Putamen (tissue), 1 donor: Measurements from ENCODE around the gene KRT33A.

Experiments used
- DNase-seq: peaks from one replicate; pipeline ENCODE4 v3.0.0-alpha.2; 2016; ENCODE audit warnings: low spot score

KRT33A gene

DNA sequence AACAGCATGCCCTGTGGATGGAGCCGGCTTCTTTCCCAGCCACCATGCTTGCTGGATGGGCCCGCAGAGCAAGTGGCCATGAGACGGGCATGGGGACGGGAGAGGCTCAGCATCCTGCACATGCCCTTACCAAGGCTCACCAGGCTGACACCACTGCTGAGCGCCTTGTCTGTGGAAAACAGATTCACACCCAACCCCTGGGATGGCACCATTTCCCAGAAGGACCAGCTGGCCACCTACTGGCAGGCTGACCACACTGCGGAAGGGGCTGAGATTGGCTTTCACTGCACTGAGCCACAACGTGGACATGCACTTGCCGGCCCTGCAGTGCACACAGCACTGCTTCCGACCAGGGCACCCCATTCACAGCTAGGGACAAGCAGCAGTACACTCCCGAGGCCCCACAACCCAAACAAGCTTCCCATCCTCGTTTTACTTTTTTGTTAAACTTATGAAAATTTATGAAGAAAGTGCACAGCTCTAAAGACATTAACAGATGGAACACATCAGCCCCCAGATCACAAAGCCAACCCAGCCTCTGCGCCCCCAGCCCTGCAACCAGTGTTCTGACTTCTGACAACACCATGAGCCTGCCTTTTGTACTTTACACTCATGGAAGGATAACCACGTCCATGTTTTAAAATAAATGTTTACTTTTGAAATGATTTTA lies 21.2 kb downstream of the KRT33A start:
- no peak for DNase-seq

DNA sequence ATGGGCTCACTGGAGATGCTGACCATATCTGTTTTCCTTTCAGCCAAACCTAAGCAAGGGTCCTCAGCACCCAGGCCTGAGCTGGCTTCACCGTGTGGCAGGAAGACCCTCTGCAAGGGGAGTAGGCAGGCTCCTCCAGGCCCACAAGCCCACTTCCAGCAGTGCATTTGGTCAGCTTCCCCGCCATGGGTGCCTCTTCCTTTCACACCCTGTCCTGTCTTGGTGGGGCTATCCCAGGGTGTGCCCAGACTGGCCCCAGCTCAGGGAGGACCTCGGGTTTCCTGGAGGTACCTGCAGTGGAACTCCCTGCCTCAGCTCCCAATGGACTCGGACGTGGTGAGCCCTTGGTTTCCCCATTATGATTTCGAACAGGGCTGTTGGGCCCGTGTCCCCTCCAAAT lies 22.4 kb downstream of the KRT33A start:
- DNase-seq, result no peak

GRCh38 chr17:41327411-41328120 lies 23.1 kb downstream of the KRT33A start:
- no peak for DNase-seq

DNA sequence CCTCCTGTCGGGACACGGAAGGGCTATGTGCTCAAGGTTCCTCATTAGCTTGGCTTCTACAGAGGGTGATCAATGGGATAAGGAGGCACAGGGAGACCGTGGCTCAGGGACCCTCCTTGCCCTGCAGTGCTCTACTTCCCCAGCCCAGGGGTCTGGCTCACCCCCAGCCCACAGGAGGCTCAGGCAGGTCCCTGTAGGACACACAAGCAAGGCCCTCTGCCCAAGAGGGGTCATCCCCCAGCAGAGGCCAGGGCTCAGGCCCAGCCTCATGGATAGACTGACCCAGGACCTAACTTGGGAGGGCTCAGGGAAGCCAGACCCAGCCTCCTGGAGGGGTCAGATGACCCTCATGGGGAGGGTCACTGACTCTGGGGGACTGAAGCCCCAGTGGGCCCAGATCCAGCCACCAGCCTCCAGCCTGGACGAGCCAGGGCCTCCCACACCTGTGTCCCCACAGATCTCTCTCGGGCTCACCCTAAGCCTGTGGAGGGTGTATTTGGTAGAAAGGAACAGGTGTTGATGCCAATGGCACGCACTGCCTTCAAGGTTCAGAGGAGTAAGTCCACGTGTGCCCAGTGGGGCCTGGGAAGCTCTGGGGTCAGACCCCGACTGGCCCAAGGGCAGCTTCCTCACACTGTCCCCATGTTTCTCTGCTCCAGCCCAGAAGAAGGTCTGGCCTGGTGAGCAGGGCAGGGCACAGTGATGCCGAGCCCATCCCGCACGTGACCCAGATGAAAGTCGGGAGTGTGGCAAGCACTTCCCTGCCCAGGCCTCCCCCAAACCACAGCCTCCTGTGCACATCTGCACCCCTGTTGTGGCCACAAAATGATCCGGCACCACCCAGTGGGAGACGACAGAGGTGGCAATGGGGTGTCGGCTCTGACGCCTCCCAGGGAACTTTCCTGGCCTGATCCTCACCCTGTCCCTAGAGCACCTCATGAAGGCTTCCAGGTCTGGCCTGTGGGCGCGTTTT lies 24.2 kb downstream of the KRT33A start:
- no peak for DNase-seq

DNA sequence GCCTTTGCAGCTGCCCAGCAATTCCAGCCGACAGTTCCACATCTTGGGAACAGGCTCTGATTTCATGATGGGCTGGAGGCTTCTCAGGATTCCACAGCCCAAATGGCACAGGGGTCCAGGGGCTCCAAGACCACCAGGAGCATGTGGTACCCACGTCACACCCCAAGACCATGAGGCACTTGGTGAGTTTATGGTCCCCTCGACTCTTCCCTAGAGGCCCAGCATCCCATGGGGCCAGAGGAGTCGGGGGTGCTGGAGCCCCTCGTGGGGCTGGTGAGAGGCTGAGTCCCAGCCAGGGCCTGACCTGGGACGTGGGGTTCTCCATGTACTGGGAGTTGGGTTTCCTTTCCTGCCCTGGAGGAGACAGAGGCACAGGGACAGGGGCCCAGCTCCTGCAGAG lies 25.0 kb downstream of the KRT33A start:
- DNase-seq, result no peak

- no peak for DNase-seq
These were observed 25.5 kb downstream of the KRT33A start for GRCh38 chr17:41325126-41325525.

DNA sequence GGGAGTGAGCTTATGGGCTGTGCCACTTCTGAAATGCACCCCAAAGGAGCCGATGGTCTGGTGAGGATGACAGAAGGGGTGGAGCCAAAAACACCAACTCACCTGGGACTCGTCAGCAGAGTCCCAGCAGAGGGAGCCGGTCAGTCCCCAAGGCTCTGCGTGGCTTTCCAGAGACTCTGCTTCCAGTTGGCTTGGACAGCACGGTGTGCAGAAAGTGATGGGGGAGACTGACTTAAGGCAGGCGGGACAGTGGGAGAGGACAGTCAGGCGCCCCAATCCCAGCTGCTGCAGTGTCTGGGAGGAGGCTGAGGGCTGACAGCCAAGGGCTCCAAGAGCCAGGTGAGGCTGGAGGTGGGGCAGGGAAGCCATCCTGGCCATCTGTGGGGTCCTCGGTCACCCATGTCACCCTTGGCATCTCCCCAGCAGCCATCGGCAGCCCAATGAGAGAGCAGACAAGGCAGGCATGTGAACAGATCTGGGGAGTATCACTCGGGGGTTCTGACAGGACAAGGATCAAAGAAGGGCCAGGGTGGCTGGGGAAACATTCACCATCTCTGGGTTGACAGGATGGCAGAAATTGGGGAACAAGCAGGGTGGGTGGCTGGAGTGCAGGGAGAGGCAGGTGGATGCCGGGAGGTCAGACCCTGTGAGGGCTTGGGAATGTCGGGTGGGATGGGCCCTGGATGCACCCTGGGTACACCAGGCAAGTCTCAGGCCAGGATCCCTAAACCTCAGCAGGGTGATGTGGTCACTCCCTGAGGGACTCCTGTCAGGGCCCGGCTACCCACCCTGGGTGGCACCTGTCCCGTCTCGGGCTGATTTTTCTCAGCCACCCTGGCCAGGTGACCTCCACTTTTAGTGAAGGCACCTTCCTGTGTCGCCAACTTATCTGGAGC lies 26.2 kb downstream of the KRT33A start:
- DNase-seq, result no peak

- no peak for DNase-seq
These were observed 27.4 kb downstream of the KRT33A start for GRCh38 chr17:41322903-41323895.

DNA sequence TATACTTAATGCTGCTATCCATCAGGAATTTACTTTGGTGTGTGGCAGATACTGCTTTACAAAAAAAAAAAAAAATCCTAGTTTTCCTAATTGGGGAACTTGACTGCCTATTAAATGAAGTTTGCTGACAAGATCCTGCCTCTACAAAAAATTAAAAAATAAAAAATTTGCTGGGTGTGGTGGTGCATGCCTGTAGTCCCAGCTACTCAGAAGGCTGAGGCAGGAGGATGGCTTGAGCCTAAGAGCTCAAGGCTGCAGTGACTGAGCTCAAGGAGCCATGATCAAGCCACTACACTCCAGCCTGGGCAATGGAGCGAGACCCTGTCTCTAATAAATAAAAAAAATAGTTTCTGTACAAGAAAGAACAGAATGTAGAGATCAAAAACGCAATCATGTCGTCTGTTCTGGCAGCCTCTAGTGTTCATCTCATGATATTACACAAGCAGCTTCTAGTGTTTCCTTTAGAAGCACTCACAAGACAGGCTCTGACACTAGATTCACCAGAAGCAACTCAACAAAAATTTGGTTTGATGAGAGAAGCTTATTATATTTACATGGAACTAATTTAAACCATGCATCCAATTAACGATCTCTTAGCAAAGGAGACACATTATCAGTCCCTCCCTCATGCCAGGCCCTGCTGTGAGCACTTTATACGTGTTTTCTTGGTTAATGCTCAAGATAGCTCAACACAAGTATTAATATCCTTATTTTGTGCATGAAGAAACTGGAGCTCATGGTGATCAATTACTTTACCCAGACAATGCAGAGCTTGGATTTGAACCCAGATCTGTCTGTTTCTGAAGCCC lies 28.3 kb downstream of the KRT33A start:
- DNase-seq, result no peak

GRCh38 chr17:41318231-41318630 lies 32.4 kb downstream of the KRT33A start:
- no peak for DNase-seq

DNA sequence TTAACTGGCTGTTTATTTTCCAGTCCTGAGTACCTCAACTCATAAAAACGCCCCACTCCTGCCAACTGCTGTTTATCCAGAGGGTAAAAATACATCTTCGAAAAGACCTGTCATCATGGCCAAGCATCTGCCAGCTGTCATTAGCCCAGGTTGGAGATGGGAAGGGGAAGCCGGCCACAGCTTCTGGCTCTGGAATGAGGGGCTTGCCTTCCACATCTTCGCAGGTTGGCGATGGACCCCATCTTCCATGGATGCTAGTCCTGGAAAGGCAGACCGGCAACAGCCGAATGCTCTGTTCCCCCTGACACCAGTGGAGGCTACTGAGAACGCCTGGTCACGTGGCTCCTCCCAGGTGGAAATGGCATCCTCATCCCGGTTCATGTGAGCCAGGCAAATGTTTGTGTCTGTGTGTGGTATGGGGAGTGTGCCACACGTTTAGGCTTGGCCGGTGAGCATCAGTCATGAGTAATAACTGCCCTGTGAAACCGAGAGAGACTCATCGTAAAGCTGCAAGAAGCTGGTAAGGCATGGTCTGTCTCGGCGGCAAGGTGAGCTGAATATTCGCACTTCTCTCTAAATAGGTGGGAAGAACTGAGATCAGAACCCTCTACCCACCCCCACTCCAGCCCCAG lies 34.7 kb downstream of the KRT33A start:
- DNase-seq, result no peak

- DNase-seq, result no peak
These were observed 35.3 kb downstream of the KRT33A start, which contains the start of gene KRTAP17-1 for GRCh38 chr17:41315204-41315794. Gene KRTAP17-1 (minus strand): TSS chr17:41315710. CDS start chr17:41315650, 60 bp downstream.

DNA sequence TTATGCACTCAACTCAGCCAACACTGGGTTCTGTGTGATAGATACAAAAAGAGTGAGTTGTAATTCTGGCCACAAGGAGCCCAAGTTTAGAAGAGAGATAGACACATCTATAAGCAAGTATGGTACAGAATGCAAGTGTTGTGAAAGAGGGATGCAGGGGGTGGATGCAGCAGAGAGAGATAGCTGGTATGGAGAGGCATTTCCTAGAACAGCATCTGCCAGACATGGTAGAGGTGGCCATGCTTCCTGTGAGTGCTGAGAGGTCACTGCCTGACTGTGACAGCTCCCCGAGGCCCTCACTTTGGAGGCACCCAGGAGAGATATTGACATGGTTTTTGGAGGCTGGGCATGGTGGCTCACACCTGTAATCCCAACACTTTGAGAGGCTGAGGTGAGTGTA lies 39.5 kb downstream of the KRT33A start:
- no peak for DNase-seq

DNA sequence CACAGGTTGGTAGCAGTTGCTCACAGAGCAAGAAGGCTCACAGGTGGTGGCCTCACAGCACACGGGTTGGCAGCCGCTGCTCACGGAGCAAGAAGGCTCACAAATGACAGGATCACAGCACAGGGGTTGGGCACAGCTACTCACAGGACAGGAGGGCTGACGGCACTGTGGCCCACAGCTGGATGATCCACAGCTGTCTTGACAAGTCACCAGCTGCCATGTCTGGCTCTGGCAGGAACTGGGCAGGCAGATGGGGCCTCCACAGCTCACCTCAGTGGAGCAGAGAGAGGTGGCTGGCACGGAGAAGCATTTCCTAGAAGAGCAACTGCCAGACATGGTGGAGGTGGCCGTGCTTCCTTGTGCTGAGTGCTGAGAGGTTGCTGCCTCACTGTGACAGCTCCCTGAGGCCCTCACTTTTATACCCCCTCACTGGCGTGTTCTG lies 41.7 kb downstream of the KRT33A start, which contains the start of gene KRTAP16-1:
KRTAP16-1 (minus strand) TSS at position 392 of the 442 bp plus-strand sequence; CDS start at position 336, 56 bp downstream.
- no peak for DNase-seq

DNA sequence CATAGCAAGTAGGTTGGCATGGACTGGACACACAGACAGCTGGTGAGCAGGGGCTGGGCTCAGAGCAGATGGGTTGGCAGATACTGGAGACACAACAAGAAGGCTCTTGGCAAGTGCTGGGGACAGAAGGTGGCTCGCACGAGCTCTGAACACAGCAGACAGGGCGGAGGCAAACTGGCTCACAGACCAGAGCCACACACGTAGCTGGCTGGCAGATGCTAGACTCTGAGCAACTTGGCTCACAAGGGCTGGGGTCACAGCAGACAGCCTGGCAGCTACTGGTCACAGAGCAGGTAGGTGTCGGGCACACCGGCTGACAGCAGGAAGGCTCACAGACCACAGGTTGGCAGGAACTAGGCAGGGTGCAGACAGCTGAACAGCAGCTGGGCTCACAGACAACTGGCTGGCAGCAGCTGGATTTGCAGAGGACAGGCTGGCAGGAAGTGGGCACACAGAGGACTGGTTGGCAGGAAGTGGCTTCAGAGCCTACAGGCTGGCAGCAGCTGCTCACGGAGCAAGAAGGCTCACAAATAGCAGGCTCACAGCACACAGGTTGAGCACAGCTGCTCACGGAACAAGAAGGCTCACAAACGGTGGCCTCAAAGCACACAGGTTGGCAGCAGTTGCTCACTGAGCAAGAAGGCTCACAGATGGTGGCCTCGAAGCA lies 42.2 kb downstream of the KRT33A start:
- DNase-seq, result no peak

- DNase-seq, result no peak
These were observed 43.0 kb downstream of the KRT33A start for GRCh38 chr17:41307647-41308046.

GRCh38 chr17:41304091-41304490 lies 46.5 kb downstream of the KRT33A start:
- no peak for DNase-seq

DNA sequence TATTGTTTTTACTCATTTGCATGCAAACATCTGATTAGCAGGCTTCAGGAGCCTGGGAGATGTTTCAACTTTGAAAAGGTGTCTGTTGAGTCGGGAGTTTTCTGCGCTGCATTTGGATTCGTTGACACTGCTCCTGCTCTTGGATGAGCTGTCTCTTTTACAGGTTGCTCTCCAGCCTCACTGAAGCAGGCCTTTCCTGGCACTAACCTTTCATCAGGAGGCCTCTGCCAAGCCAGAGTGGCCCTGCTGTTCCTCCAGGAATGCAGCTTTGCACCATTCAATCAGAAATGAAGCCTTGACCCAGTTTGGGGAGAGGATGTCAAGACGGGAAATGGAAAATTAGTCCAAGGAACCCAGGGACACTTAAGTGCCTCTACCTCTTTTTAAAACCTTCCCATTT lies 47.6 kb downstream of the KRT33A start:
- DNase-seq, result no peak
